ENCODE data around the gene KCNT2.

Gene KCNT2

DNA sequence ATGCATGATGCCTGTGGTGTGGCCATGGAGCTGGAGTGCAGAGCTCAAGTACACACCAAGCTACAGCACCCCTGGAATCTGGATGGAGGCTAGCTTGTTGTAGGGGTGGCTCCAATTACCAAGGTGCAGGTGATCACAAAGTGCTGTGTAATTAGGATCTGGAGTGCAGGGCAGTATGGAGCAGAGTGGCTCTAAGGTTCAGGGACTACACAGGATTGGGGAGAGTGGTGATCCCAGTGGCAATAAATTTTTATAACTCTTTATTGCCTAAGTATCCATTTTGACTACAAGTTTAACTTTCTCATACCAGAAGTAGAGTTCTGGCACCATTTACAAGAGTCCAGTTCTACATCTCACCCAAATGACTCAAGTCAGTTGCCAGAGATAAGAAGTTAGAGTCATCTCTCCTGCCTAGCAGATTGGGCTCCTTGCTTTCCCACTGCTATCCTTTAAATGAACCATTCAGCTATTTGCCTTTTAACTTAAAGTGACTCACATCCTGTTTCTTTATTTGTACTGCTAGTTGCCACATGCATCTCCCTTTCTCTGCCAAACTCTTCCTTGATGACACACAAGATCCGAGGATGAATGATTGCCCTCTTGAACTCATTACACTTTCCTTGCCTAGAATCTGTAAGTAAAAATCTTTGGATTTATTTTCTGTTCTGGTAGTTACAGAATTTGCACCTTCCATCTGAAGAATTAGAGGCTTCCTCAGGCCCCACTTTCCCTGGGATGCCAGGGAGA is 427.2 kb downstream of the KCNT2 start:
- DNase-seq (ENCODE audit: low read depth) = peak; percentile 98
- H3K4me3 ChIP-seq (ENCODE audit: control insufficient read depth, low read depth, low read length) = no peak overlapping the region
- TF ChIP-seq, protein P1, sequence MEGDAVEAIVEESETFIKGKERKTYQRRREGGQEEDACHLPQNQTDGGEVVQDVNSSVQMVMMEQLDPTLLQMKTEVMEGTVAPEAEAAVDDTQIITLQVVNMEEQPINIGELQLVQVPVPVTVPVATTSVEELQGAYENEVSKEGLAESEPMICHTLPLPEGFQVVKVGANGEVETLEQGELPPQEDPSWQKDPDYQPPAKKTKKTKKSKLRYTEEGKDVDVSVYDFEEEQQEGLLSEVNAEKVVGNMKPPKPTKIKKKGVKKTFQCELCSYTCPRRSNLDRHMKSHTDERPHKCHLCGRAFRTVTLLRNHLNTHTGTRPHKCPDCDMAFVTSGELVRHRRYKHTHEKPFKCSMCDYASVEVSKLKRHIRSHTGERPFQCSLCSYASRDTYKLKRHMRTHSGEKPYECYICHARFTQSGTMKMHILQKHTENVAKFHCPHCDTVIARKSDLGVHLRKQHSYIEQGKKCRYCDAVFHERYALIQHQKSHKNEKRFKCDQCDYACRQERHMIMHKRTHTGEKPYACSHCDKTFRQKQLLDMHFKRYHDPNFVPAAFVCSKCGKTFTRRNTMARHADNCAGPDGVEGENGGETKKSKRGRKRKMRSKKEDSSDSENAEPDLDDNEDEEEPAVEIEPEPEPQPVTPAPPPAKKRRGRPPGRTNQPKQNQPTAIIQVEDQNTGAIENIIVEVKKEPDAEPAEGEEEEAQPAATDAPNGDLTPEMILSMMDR (conservative IDR thresholded peaks at IDR 0.05; ENCODE audit: control insufficient read depth, insufficient read depth, low read depth, low read length) = no peak

DNA sequence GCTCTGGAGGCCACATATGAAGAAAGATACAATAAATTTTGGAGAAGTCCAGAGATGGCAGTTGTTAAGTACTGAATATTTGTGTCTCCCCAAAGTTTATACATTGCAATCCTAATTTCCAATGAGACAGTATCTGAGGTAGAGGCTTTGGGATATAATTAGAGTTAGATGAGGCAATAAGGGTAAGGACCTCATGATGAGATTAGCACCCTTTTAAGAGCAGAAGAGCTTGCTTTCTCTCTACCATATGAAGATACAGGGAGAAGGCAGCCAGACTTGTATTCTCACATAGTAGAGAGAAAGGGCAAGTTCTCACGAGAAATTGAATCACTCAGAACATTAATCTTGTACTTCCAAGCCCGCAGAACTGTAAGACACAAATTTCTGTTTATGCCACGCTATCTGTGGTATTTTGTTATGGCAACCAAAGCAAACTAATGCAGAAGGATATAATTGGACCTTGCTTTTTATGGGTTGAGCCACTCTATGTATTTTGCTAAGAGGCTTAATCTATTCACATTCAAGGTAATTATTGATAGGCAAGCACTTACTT is 430.1 kb downstream of the KCNT2 start:
- no peak overlapping the region for H3K4me3 ChIP-seq (ENCODE audit: control insufficient read depth, low read depth, low read length)
- TF ChIP-seq, protein P1 (conservative IDR thresholded peaks at IDR 0.05; ENCODE audit: control insufficient read depth, insufficient read depth, low read depth, low read length) = no peak
- DNase-seq (ENCODE audit: low read depth) = peak; percentile 9
